GM12872 (cell line): ENCODE data around the gene TULP4.

Experiments
- CTCF ChIP-seq: IDR thresholded peaks from 3 replicates; pipeline ENCODE4 v1.5.1; 2011; ENCODE audit warnings: low read depth, mild to moderate bottlenecking, low read length, moderate library complexity; ENCODE audit not compliant: insufficient read depth

TULP4 gene

GRCh38 chr6:158485431-158485830 is 173.2 kb downstream of the TULP4 start:
- no peak for TF ChIP-seq CTCF

GRCh38 chr6:158487495-158487894 is 175.2 kb downstream of the TULP4 start:
- TF ChIP-seq CTCF, result no peak

DNA sequence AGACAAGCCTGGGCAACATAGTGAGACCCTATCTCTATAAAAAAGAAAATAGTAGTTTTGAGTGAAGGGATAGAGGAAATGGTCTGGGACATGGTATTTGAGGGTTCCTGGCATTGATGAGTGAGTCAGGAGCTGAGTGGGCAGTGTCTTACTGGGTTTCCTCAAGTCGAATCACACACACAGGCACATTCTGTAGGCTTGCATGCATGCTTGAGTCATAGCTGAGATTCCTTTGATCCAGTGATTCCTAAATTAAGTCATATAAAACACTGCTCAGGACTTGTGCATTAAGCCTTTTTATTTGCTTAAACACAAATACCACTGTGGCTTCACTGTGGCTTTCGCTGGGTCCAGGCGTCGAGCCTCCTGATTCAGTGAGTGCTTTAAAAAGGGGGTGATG is 175.8 kb downstream of the TULP4 start:
- no peak for TF ChIP-seq CTCF

GRCh38 chr6:158489441-158489840 is 177.2 kb downstream of the TULP4 start:
- no peak for TF ChIP-seq CTCF

DNA sequence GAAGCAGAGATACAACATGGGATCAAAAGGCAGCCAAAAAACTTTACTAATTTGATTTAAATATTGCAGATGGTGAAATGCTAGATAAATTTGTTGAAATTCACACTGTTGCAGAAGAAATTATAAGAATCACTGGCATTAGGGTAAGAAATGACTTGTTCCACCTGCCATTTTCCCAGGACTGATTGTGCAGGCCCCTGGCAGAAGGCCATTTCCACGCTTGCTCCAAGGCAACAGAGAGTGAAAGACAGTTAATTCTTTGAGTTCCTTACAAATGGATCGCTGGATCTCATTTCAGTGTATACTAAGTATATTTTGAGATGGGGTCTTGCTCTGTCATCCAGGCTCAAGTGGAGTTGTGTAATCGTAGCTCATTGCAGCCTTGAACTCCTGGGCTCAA is 180.6 kb downstream of the TULP4 start:
- no peak for TF ChIP-seq CTCF

DNA sequence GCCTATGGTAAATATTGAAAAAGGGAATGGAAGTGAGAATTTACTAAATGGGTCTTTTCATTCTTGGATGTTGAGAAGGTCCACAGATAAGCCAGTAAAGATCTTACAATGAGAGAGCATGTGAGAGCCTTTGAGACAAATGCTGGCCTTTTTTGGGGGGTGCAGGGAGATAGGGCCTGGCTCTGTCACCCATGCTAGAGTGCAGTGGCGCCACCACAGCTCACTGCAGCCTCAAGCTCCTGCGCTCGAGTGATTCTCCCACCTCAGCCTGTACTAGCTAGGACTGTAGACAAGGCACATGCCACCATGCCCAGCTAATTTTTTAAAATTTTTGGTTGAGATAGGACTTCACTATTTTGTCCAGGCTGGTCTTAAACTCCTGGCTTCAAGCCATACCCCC is 184.4 kb downstream of the TULP4 start:
- TF ChIP-seq CTCF, result no peak

DNA sequence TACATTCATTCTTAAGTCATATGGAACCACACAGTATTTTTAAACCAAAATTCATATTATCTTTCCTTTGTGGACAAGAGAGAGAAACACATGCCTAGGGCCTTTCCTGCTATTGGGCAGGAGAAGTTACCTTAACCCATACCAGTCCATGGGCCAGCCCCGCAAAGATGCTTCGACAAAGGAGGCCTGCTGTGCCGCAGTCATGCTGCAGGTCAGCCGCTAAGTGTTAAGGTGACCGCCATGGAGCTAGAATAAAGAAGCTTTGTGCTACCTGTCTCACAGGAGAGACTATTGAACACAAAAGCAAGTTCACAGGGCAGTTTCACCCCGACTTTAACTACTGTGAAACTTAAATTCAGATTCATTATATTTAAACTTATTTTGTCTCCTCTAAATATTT is 185.4 kb downstream of the TULP4 start:
- TF ChIP-seq CTCF, result no peak

GRCh38 chr6:158498362-158498761 is 186.1 kb downstream of the TULP4 start:
- TF ChIP-seq CTCF, result no peak
